ENCODE data around the gene CHDH. TPM values are rescaled to one million over a fixed set of nuclear protein-coding genes. Genes with fewer than 3 reads are reported as not detected.

Gene CHDH
- total RNA-seq, 4 donors from 2014 or later, result 1.8 to 9.1 (median 4.2) TPM

DNA sequence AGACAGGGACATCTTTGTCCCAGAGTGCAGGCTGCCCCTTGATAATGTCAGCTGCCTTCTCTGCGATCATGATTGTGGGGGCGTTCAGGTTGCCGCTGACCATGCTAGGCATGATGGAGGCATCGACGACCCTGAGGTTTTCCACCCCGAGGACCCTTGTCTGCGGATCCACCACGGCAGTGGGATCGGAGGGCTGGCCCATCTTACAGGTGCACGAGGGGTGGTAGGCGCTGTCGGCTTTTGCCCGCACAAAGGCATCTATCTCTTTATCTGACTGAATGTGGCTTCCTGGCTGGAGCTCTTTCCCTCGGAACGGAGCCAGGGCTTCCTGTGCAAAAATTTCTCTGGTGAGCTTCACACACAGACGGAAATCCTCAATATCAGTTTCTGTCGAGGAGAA lies 28.4 kb downstream of the CHDH start:
- Histone ChIP-seq H3K36me3 (no peaks in the 10 kb centered on the region), H3K27ac (no peak overlapping the region), H3K4me3 (no peak overlapping the region), H3K9me3 (no peaks in the 10 kb centered on the region), H3K4me1 (no peaks in the 10 kb centered on the region), H3K27me3 (no peaks in the 10 kb centered on the region)
- intact Hi-C loops (cut with DNase I; ENCODE audit: low total_unique reads), result no loop called here
- DNase-seq, result no peak
- TF ChIP-seq POLR2A (IDR thresholded peaks at IDR 0.05), result no peak
- TF ChIP-seq, protein P1, sequence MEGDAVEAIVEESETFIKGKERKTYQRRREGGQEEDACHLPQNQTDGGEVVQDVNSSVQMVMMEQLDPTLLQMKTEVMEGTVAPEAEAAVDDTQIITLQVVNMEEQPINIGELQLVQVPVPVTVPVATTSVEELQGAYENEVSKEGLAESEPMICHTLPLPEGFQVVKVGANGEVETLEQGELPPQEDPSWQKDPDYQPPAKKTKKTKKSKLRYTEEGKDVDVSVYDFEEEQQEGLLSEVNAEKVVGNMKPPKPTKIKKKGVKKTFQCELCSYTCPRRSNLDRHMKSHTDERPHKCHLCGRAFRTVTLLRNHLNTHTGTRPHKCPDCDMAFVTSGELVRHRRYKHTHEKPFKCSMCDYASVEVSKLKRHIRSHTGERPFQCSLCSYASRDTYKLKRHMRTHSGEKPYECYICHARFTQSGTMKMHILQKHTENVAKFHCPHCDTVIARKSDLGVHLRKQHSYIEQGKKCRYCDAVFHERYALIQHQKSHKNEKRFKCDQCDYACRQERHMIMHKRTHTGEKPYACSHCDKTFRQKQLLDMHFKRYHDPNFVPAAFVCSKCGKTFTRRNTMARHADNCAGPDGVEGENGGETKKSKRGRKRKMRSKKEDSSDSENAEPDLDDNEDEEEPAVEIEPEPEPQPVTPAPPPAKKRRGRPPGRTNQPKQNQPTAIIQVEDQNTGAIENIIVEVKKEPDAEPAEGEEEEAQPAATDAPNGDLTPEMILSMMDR (IDR thresholded peaks at IDR 0.05), result no peak

DNA sequence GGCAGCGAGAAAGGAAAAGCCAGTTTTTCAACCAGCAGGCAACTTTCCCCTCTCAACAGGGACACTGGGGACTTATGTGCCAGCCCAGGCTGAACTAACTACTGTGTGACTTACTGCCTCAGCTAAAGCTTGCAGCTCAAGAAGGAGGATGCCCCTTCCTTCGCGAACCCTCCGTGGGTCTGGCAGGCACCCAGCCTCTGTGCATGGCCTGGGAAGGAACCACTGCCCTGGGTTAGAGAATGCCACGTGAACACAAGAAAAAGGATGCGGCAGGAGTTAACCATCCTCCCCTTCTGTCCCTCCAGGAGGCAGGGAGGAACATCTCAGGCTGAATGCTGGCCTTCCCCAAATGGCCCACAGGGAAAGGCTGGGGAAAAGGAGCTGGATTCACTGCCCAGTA lies 29.0 kb downstream of the CHDH start:
- intact Hi-C loops (cut with DNase I; ENCODE audit: low total_unique reads), result no loop called here
- no peak for DNase-seq
- TF ChIP-seq, protein P1 (IDR thresholded peaks at IDR 0.05), result no peak
- TF ChIP-seq POLR2A (IDR thresholded peaks at IDR 0.05), result no peak

GRCh38 chr3:53816425-53816824 lies 29.8 kb downstream of the CHDH start:
- no peaks in the 10 kb centered on the region for H3K36me3 ChIP-seq
- no peak overlapping the region for H3K4me3 ChIP-seq
- H3K27ac ChIP-seq, result no peak overlapping the region
- H3K4me1 ChIP-seq, result no peaks in the 10 kb centered on the region
- TF ChIP-seq, protein P1 (IDR thresholded peaks at IDR 0.05), result no peak
- no peaks in the 10 kb centered on the region for H3K9me3 ChIP-seq
- DNase-seq, result no peak
- intact Hi-C loops (cut with DNase I; ENCODE audit: low total_unique reads), result no loop called here
- H3K27me3 ChIP-seq, result no peaks in the 10 kb centered on the region

More for the DNA sequence above, 29.0 kb downstream of the CHDH start:
- Histone ChIP-seq H3K4me1 (no peaks in the 10 kb centered on the region), H3K36me3 (no peaks in the 10 kb centered on the region), H3K4me3 (no peak overlapping the region), H3K27ac (no peak overlapping the region), H3K9me3 (no peaks in the 10 kb centered on the region), H3K27me3 (no peaks in the 10 kb centered on the region)

DNA sequence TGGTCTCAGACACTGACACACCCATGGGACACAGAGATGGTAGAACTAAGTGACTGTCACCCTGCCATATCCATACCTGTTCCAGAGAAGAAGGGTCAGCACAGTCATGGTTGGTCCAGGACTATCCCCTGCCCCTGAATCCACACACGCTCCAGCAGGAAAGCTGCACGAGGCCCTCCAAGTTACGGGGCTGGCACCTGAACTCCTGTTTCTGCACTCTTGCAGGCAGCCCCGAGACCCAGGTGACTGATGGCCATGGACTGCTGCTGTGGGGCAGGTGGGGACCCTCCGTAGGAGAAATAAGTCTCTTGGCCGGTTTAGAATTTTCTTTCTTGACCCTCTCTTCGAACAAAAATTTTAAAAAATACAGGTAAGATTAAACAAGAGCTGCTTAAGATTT lies 30.6 kb downstream of the CHDH start:
- Histone ChIP-seq H3K4me1 (no peaks in the 10 kb centered on the region), H3K36me3 (no peaks in the 10 kb centered on the region), H3K9me3 (no peaks in the 10 kb centered on the region), H3K4me3 (no peak overlapping the region), H3K27ac (no peak overlapping the region), H3K27me3 (no peaks in the 10 kb centered on the region)
- intact Hi-C loops (cut with DNase I; ENCODE audit: low total_unique reads), result no loop called here
- no peak for DNase-seq
- TF ChIP-seq, protein P1 (IDR thresholded peaks at IDR 0.05), result no peak
- no peak for TF ChIP-seq POLR2A (IDR thresholded peaks at IDR 0.05)

- Histone ChIP-seq H3K9me3 (no peaks in the 10 kb centered on the region), H3K4me1 (no peaks in the 10 kb centered on the region), H3K36me3 (no peaks in the 10 kb centered on the region), H3K27ac (no peak overlapping the region), H3K27me3 (no peaks in the 10 kb centered on the region), H3K4me3 (no peak overlapping the region)
- intact Hi-C loops (cut with DNase I; ENCODE audit: low total_unique reads), result no loop called here
- TF ChIP-seq, protein P1 (IDR thresholded peaks at IDR 0.05), result no peak
- no peak for TF ChIP-seq POLR2A (IDR thresholded peaks at IDR 0.05)
- DNase-seq, result no peak
Measured at GRCh38 chr3:53815067-53815466, 31.2 kb downstream of the CHDH start.

Data from uterus (tissue), 4 donors.